Fibroblast of skin of back (primary cell): ENCODE results near the gene CREG1.

Source experiments
- DNase-seq: peaks from one replicate; pipeline ENCODE4 v3.0.0-alpha.2; 2013

The CREG1 gene

GRCh38 chr1:167503626-167504466 lies 49.7 kb downstream of the CREG1 start:
- no peak for DNase-seq

DNA sequence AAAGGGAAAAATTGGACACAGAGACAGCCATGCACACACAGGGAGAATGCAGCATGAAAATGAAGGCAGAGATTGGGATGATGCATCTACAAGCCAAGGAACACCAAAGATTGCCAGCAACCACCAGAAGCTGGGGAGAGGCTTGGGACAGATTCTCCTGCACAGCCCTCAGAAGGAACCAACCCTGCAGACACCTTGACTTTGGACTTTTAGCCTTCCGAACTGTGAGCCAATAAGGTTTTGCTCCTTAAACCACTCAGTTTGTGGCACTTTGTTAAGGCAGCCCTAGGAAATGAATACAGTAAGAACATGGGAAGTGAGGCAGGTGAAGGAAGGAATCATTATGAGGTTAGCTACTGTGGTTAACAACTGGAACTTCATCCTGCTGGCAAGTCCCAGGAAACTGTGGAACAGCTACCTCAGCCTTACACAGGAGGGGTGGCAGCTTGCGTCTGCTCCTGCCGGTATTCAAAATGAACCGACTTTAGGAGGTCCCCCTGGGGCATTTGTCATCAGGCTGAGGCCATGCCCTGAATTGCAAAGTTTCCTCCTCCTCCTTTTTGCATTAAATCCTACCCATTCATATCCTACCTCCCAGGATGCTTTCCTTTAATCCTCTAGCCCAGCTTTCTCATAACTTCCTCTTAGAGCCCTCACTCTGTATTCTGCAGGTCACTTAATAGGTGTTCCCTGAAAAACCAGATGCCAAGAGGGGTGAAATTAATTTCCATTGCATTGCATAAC lies 50.7 kb downstream of the CREG1 start:
- DNase-seq, result no peak

DNA sequence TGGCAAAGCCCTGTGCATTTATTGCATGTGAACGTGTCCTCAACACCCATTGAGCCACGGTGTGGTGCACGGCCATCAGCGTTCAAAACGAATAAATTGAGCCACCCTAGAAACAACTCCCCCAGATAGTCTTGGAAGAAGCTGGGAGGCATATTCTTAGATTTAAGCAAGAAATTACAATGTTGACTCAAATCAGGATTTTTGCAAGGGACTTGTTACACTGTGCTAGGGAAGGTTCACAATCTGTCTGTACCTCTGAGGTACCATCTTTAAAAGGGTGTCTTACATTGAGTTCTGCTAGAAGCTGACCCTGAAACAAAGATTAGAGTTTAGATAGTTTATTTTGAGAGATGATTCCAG lies 51.4 kb downstream of the CREG1 start:
- no peak for DNase-seq

- no peak for DNase-seq
These were observed 51.9 kb downstream of the CREG1 start for GRCh38 chr1:167501515-167502191.

GRCh38 chr1:167500283-167500860 lies 53.2 kb downstream of the CREG1 start:
- DNase-seq, result no peak

DNA sequence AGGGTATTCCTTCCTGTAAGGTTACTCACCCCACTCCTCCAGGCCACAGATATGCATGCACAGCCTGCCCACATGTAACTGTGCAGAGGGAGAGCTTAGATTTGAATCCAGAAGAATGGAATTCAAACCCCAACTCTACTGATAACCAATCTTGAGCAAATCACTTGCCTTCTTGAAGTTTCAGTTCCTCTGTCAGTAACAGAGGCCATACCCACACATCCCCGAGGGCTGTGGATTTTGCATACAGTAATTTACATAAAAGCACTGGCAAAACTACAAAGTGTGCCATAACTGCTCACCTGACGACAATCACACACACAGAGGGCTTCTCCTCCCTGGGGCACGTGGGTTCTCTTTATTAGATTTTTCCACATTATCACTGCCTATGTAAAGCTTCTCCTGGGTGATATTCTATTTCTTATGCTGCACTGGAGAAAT lies 53.9 kb downstream of the CREG1 start:
- DNase-seq, result no peak

- no peak for DNase-seq
These were observed 54.5 kb downstream of the CREG1 start for GRCh38 chr1:167499106-167499505.

- DNase-seq, result no peak
These were observed 56.6 kb downstream of the CREG1 start for GRCh38 chr1:167496797-167497619.

DNA sequence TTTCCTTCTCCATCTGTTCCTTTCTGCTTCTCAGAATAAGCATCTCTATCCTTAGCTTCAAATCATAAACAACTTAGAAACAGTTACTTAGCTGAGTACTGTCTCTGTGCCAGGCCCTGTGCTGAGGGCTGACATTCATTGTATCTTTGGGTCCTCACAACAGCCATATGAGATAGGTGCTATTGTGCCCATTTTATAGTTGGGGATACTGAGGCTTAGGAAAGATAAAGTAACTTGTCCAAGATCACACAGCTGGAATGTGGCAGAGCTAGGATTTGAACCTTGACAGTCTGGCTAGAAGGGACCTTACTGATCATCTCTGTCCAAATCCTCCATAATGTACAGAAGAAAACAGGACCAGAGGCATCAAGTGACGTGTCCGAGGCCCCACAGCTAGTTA lies 60.2 kb downstream of the CREG1 start:
- DNase-seq, result no peak

- no peak for DNase-seq
These were observed 61.1 kb downstream of the CREG1 start for GRCh38 chr1:167492481-167492910.

- no peak for DNase-seq
These were observed 61.7 kb downstream of the CREG1 start for GRCh38 chr1:167491586-167492461.
